Measurements from ENCODE around the gene KANSL1. TPM values are rescaled to one million over a fixed set of nuclear protein-coding genes. Genes with fewer than 3 reads are reported as not detected.
"Not testable (repeated sequence)": the region's sequence is repeated elsewhere in the genome, so short reads cannot be mapped to it uniquely, and the experiment has no call there.

KANSL1 gene, protein sequence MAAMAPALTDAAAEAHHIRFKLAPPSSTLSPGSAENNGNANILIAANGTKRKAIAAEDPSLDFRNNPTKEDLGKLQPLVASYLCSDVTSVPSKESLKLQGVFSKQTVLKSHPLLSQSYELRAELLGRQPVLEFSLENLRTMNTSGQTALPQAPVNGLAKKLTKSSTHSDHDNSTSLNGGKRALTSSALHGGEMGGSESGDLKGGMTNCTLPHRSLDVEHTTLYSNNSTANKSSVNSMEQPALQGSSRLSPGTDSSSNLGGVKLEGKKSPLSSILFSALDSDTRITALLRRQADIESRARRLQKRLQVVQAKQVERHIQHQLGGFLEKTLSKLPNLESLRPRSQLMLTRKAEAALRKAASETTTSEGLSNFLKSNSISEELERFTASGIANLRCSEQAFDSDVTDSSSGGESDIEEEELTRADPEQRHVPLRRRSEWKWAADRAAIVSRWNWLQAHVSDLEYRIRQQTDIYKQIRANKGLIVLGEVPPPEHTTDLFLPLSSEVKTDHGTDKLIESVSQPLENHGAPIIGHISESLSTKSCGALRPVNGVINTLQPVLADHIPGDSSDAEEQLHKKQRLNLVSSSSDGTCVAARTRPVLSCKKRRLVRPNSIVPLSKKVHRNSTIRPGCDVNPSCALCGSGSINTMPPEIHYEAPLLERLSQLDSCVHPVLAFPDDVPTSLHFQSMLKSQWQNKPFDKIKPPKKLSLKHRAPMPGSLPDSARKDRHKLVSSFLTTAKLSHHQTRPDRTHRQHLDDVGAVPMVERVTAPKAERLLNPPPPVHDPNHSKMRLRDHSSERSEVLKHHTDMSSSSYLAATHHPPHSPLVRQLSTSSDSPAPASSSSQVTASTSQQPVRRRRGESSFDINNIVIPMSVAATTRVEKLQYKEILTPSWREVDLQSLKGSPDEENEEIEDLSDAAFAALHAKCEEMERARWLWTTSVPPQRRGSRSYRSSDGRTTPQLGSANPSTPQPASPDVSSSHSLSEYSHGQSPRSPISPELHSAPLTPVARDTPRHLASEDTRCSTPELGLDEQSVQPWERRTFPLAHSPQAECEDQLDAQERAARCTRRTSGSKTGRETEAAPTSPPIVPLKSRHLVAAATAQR (N-terminal part only)
- polyA plus RNA-seq (ENCODE audit: insufficient read length in 12 of 12): 10 to 100 TPM in 11 of 12 donors, not detected in 1; 30.6 to 82.6 (median 41.5) TPM
- long read RNA-seq, donor 1, full-length matches to known transcripts: 6 of 14 reads
- long read RNA-seq, donor 1, partial matches to known transcripts: 8 of 14 reads
- long read RNA-seq, donor 1, other reads (novel, unspliced or antisense): 0 of 14 reads
- long read RNA-seq, donor 2, partial matches to known transcripts: 0 of 3 reads
- long read RNA-seq, donor 2, other reads (novel, unspliced or antisense): 0 of 3 reads
- long read RNA-seq, donor 3, partial matches to known transcripts: 0 of 1 reads
- long read RNA-seq, donor 3, other reads (novel, unspliced or antisense): 0 of 1 reads
- long read RNA-seq, donor 4, full-length matches to known transcripts: 2 of 2 reads
- long read RNA-seq, donor 4, partial matches to known transcripts: 0 of 2 reads
- long read RNA-seq, donor 4, other reads (novel, unspliced or antisense): 0 of 2 reads
- long read RNA-seq, donor 5, full-length matches to known transcripts: 6 of 6 reads
- long read RNA-seq, donor 5, partial matches to known transcripts: 0 of 6 reads
- long read RNA-seq, donor 5, other reads (novel, unspliced or antisense): 0 of 6 reads
- long read RNA-seq, donor 6: 0 reads
- long read RNA-seq, donor 7, partial matches to known transcripts: 0 of 1 reads
- long read RNA-seq, donor 7, other reads (novel, unspliced or antisense): 0 of 1 reads
- long read RNA-seq, donor 8, transcript KANSL1-210 (1 exons, 1,493 nt): major isoform, 6 of 7 reads
- long read RNA-seq, donor 8, partial matches to known transcripts: 0 of 7 reads
- long read RNA-seq, donor 8, other reads (novel, unspliced or antisense): 0 of 7 reads
- long read RNA-seq, donor 9, partial matches to known transcripts: 0 of 1 reads
- long read RNA-seq, donor 9, other reads (novel, unspliced or antisense): 0 of 1 reads
- long read RNA-seq, donor 10, partial matches to known transcripts: 0 of 1 reads
- long read RNA-seq, donor 10, other reads (novel, unspliced or antisense): 0 of 1 reads
- long read RNA-seq, donor 11, partial matches to known transcripts: 0 of 1 reads
- long read RNA-seq, donor 11, other reads (novel, unspliced or antisense): 0 of 1 reads

DNA sequence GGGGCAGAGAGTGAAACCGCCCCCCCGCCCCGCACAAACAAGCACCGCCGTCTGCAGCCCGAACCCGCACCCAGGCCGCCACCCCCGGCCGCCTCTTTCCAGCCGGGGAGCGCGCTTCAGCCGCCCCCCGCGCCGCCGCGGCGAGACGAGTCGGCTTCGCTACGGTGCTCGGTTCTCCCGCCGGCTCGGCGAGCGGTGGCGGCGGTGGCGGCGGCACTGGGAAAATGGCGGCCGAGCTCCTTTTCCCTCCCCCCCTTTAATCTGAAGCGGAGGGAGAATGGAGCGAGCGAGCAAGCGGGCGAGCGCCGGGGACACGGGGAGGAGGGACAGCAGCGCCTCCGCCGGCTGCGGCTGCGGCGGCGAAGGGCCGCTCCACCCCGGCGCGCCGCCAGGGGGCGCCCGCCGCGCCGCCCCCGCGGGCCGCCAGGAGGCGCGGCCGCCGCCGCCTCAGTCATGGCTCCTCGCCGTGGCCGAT is at the start of gene KANSL1:
Gene KANSL1 (minus strand): TSS at position 279 of the 475 bp plus-strand sequence. CDS start 21,286 bp downstream, outside the sequence.
- peak; percentile 91 for DNase-seq

DNA sequence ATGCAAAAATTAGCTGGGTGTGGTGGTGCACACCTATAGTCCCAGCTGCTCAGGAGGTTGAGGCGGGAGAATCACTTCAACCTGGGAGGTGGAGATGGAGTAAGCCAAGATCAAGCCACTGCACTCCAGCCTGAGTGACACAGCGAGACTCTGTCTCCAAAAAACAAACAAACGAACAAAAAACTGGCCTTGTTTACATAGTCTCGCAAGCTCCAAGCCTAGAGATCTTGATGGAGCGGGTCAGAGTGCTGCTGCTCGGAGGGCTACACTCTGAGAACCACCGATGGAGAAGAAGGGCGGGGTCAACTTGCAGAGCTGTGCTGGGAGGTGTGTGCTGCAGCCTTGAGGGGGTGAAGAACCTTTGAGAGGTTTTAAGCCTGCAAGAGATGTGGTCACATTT is 38.1 kb upstream of the KANSL1 start:
- not testable (repeated sequence) for DNase-seq

DNA sequence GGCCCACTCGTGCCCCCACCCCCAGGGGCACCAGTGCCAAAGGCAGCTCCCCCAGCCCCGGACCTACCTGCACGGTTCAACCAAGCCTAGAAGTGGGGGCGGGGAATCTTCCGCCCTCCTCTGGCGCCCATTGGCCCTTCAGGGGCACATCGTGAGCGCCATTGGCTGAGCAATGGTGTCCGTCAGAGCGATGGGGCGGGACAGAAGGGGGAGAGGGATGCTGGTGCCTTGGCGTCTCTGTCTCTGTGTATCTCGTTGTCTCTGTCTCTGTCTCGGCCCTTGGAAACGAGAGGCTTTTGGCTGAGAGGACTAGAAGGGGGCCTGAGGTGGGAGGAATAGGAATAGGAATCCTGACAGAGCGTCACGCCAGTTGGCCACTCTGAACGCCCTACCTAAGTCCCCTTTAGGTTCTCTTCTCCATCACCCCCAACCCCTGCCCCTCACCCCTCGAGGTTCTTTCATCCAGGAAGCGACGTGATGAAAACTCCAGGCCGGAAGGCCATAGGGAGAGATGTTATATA is 32.1 kb upstream of the KANSL1 start:
- peak; percentile 87 for DNase-seq

DNA sequence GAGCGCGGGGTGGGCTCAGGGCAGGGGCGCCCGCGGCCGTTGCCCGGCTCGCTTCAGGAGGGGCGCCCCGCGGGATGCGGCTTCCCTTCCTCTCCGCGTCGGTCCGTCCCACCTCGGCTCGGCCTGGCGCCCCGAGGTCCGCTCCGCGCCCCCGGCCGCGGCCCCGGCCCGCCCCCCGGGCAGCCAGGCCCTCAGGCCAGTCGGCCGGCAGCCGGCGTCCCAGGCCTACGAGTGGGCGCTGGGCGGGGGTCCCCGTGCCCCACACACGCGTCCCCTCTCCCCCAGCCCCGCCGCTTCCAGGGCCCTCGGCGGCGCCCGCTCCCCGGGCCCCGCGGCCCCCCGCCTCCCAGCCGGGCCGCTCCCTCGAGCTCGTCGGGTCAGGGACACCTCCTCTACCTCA is 31.6 kb upstream of the KANSL1 start:
- not testable (repeated sequence) for DNase-seq

DNA sequence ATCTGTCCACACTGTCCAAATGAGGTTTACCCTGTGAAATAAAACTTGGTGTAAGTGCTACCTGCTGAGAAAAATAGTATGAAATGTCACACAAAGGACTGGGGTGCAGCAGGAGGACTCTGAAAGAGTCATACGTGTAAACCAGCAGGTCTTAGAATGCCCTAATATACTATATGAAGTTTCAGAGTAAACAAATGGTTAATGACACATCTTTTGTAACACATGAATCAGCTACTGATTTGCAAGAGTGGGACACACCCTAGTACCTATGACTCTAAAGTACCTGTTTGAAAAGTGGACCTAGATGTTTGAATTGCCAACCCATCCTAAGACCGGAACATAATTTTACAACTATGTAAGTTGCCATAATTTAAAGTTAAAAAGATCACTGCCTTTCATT is 29.8 kb upstream of the KANSL1 start:
- DNase-seq: not testable (repeated sequence)

DNA sequence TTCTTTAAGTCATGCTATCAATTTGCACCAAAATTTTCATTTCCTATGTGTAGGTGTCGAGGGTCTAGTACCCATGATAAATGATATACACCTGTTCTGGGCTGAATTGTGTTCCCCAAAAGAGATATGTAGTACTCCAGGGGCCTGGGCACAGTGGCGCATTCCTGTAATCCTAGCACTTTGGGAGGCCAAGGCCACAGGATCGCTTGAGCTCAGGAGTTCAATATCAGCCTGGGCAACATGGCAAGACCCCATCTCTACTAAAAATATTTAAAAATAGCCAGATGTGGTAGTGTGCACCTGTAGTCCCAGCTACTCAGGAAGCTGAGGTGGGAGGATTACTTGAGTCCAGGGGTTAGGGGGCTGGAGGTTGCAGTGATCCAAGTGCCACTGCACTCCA is 23.5 kb upstream of the KANSL1 start:
- DNase-seq: no peak

DNA sequence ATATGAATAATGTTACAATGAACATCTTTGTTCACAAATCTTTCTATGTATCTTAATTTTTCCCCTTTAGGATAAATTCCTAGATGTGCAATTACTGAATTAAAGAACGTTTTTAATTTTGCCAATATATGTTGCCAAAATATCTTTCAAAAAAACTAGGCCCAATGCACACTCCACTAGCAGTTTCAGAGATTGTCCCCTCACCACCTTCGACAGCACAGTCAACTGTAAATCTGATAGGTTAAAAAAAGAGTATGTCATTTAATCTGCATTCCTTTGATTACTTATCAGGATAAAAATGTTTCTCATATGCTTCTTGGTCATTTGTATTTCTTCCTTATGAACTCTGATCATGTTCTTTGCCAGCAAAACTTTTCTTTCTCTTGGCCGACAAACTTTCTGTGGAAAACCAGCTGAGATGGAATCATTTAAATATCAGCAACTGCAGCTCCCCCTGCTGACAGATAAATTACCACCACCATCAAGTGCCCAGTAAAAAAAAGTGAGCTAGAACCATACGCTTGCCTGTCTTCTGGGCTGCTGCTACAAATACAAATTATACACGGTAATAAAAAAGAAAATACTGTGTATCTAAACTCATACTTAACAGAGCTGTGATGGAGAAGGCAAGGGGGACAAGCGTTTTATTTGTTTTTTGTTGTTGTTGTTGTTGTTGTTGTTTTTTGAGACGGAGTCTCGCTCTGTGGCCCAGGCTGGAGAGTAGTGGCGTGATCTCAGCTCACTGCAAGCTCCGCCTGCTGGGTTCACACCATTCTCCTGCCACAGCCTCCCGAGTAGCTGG is 19.6 kb upstream of the KANSL1 start:
- DNase-seq: peak; percentile 81

DNA sequence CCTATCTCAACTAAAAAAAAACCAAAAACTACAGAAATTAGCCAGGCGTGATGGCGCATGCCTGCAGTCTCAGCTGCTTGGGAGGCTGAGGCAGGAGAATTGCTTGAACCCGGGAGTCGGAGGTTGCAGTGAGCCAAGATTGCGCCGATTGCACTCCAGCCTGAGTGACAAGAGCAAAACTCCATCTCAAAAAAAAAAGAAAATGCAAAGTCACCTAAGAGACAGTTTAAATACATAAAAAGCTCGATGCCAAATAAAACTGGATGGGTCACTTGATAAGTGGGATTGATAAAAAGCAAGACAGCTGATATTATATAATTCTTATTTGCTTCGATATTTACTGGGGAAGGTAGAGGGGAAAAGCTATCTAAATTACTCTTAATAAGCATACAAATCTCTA is 15.8 kb upstream of the KANSL1 start:
- DNase-seq: no peak

DNA sequence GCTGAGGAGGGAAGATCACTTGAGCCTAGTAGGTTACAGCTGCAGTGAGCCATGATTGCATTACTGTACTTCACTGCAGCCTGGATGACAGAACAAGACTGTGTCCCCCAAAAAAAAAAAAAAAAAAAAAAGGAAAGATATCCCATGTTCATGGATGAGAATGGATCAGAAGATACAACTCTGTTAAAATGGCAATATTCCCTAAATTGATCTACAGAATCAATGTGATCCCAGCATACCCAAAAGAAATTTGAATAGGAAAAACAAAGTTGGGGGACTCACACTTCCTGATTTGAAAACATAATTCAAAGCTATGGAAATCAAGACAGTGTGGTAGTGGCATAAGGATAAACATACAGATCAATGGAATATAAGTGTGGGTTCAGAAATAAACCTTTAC is 12.7 kb upstream of the KANSL1 start:
- DNase-seq: no peak

DNA sequence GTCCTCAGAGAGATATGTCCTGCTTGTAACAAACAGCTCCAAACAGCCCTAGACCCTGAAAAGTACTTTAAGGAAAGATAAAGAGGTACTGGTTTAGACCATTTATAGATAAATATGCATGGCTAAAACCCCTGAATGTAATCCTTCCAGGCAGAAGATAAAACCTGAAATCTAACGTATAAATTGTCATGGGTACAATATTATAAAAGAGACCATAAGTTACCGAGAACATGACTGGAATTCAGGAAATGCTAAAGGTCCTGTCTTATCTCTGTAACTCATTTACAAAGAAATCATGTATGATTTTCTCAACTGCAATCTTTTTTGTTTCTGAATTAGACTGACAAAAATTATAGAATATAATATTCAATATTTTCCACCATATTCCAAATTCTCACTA is 9.2 kb upstream of the KANSL1 start:
- no peak for DNase-seq

DNA sequence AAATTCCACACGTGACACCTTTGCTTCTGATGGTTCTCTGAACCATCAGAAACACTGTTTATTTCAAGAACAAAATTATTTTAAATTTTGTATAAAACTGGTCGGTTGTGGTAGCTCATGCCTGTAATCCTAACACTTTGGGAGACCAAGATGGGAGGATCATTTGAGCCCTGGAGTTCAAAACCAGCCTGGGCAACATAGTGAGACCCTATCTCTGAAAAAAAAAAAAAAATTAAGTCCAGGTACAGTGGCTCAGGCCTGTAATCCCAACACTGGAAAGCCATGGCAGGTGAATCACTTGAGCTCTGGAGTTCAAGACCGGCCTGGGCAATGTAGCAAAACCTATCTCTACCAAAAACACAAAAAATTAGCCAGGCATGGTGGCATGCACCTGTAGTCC is 8.3 kb upstream of the KANSL1 start:
- DNase-seq: no peak

DNA sequence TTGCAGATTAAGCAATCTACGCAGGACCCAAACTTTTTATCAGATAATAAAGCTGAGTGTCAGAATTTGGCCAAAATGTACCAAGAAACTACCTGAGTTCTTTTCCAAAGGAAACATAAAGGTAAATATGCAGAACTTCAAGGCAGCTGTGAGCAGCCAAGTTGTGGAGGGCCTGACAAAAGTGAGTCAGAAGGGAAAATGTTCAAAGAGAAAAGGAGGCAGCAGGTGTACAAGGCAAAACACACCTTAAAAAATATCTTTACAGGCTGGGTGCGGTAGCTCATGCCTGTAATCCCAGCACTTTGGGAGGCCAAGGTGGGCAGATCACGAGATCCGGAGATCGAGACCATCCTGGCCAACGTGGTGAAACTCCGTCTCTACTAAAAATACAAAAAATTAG is 7.0 kb upstream of the KANSL1 start:
- no peak for DNase-seq

DNA sequence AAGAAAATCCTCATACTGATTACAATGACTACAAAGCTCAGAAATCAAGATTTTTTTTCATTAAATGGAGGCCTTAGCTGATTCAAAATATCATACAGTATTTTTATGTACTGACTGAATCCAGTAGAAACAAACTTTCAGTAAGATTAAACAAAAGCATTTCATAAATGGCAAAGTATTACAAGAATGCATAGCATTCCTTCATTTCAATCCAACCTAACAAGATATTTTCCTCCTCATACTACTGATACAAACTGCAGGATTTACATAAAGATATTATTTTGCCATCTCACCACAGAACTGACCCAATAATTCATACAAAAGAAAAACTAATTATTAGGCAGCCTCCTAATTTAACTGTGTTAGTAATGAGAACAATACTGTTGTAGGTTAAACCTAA is 6.2 kb upstream of the KANSL1 start:
- DNase-seq: no peak

DNA sequence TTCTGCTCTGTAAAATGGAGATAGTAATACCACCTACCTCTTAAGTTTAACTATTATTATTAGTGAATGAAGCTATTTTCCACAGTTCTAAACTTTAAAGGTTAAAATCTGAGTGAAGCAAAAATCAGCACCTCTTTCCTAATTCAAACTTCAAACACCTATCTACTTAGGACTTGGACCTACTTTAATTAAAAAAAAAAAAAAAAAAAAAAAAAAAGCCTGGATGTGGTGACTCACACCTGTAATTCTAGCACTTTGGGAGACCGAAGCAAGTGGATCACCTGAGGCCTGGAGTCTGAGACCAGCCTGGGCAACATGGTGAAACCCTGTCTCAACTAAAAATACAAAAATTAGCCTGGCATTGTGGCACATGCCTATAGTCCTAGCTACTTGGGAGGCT is 5.0 kb upstream of the KANSL1 start:
- no peak for DNase-seq

DNA sequence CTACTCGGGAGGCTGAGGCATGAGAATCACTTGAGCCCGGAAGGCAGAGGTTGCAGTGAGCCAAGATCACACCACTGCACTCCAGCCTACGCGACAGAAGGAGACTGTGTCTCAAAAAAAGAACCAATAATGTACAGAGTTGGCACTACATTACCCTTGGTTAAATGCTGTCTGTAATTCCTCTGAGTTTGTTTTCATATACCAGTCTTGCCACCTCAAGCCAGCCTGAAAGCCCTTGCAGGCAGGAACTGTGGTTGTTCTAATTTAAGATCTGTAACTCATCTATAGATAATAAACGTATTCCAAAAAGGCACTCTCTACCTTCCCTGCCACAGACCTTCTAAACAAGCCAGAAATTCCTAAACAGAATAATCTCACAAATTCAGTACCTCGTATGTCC is 4.3 kb upstream of the KANSL1 start:
- DNase-seq: no peak

DNA sequence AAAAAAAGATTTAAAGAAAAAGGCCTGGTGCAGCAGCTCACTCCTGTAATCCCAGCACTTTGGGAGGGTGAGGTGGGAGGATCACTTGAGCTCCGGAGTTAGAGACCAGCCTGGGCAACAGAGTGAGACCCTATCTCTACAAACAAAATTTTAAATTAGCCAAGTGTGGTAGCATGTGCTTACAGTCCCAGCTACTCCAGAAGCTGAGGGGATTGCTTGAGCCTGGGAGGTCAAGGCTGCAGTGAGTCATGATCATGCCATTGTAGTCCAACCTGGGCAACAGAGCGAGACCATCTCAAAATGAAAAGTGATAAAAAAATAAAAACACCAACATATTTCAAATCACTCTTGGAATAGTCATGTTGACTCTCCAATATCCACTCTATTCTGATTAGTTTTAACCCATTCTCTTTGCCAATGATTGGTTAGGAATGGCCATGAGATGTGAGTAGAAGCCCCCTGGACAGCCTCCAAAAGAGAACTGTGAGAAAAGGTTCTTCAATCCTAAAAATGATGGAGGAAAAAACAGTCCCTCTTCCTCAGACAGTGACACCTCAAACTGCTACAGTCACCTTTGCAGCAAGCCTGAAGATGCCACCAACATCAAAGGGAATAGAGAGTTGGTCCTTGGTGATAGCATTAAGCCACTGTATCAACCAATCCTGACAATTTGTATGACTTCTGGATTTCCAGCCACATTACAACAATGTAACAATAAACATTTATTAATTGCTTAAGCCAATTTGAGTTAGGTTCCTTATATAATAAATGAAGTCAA is 2.9 kb upstream of the KANSL1 start:
- no peak for DNase-seq

DNA sequence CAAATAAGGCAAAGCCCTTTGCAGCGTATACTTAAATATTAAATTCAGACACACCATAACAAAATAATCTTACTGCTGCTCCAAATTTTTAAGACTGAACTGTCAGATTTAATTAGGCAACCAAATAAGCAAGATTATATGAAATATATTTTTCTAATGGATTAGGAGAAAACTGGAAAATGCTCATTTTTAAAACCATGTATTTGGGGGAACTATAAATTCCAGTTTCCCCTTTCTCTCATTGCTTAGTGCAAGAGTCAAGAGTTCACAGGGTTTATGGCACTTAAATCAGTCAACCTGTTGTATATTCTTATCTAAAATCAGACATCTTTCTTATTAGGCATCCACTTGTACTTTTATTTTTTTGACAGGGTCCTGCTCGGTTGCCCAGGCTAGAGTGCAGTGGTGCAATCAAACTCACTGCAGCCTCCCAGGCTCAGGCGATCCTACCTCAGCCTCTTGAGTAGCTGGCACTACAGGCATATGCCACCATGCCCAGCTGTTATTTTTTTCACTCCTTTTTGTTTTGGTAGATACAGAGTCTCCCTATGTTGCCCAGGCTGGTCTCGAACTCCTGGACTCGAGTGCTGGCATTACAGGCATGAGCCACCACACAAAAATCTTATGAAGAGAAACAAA is 2.1 kb upstream of the KANSL1 start:
- no peak for DNase-seq
